CD4-positive, alpha-beta T cell (primary cell): ENCODE measurements around the gene PHETA2. TPM values are rescaled to one million over a fixed set of nuclear protein-coding genes. Genes with fewer than 3 reads are reported as not detected.

Experiments
- ATAC-seq: fragments of 200-7000 bp; cut with Tn5 transposase; one replicate; pipeline ENCODE4 v1.10.0; 2022; ENCODE audit warnings: mild to moderate bottlenecking; ENCODE audit not compliant: poor library complexity
- CTCF ChIA-PET: fragments of 350-600 bp; sonication (Branson Sonifier 250); formaldehyde crosslinking; loops from one replicate; lab custom pipeline; 2021; ENCODE audit warnings: antibody characterized with exemption, inconsistent platforms; lab: Charles Lee
- POLR2A ChIA-PET: fragments of 350-600 bp; sonication (Branson Sonifier 250); formaldehyde crosslinking; loops from one replicate; lab custom pipeline; 2021; ENCODE audit warnings: antibody characterized with exemption, inconsistent platforms; lab: Charles Lee
- DNase-seq, 14 experiments: peaks; one replicate each; pipeline ENCODE4 v3.0.0-alpha.2; 2013 to 2020; ENCODE audit warnings: mixed read lengths in 2 of 14
- H3K27ac ChIP-seq, 2 donors: one replicate each; pipeline versions ENCODE4 v1.5.1 to v1.7.0; 2013; ENCODE audit warnings: low read length in 2 of 2, low read depth in 1 of 2, mild to moderate bottlenecking in 1 of 2
- H3K27me3 ChIP-seq, 2 experiments: 1 replicate in 1 of 2; 2 replicates in 1 of 2; pipeline versions ENCODE4 v1.6.1 to v1.7.0; 2013; ENCODE audit warnings: low read length in 2 of 2, control low read depth in 1 of 2, mild to moderate bottlenecking in 1 of 2, moderate library complexity in 1 of 2; ENCODE audit not compliant: insufficient read depth in 2 of 2, control insufficient read depth in 1 of 2
- H3K36me3 ChIP-seq: one replicate; pipeline ENCODE4 v1.6.1; 2013; ENCODE audit warnings: low read length, control low read depth; ENCODE audit not compliant: insufficient read depth
- H3K4me1 ChIP-seq: one replicate; pipeline ENCODE4 v1.6.1; 2013; ENCODE audit warnings: low read length, control low read depth; ENCODE audit not compliant: insufficient read depth
- H3K4me3 ChIP-seq: one replicate; pipeline ENCODE4 v1.5.1; 2013; ENCODE audit warnings: mild to moderate bottlenecking, low read length, moderate library complexity
- H3K9me3 ChIP-seq, 2 experiments: 1 replicate in 1 of 2; 2 replicates in 1 of 2; pipeline versions ENCODE4 v1.6.1 to v1.7.0; 2013; ENCODE audit warnings: low read length in 2 of 2, mild to moderate bottlenecking in 2 of 2, control low read depth in 1 of 2, moderate library complexity in 1 of 2; ENCODE audit not compliant: control insufficient read depth in 1 of 2, insufficient read depth in 1 of 2
- H3K27ac Mint-ChIP-seq: one replicate; pipeline ENCODE4 v1.8.0; 2020; ENCODE audit warnings: mixed read lengths
- H3K27me3 Mint-ChIP-seq: one replicate; pipeline ENCODE4 v1.8.0; 2021; ENCODE audit warnings: mixed read lengths
- H3K36me3 Mint-ChIP-seq: one replicate; pipeline ENCODE4 v1.8.0; 2021; ENCODE audit warnings: low read depth, mixed read lengths
- H3K4me1 Mint-ChIP-seq: one replicate; pipeline ENCODE4 v1.8.0; 2021; ENCODE audit warnings: low read depth, mixed read lengths
- H3K4me3 Mint-ChIP-seq: one replicate; pipeline ENCODE4 v1.8.0; 2020; ENCODE audit warnings: mild to moderate bottlenecking, mixed read lengths
- H3K9me3 Mint-ChIP-seq: one replicate; pipeline ENCODE4 v1.8.0; 2020; ENCODE audit warnings: mixed read lengths
- CTCF ChIP-seq: fragments of 200-600 bp; IDR thresholded peaks from one replicate; pipeline ENCODE4 v1.8.0; 2022; ENCODE audit warnings: antibody characterized with exemption, mild to moderate bottlenecking
- intact Hi-C, 2 experiments: fragments of 100-400 bp; cut with DNase I in 1 of 2; cut with micrococcal nuclease in 1 of 2; formaldehyde crosslinking; loops; one replicate each; pipeline versions ENCODE4 v1.15.1 to v1.9.0; 2023 to 2025; cut with DNase I, micrococcal nuclease
- total RNA-seq, 174 experiments: library from RNA in 2 of 174; stranded (reverse) in 2 of 174; gene quantifications; one replicate each; pipeline ENCODE4 v1.2.3 and lab custom pipeline; 2021 to 2026

Gene PHETA2
- total RNA-seq, 2 experiments from 2014 or later, result 0.27 to 0.42 TPM

GRCh38 chr22:42076764-42077485 is 2.9 kb downstream of the PHETA2 start:
- ChIA-PET CTCF (interaction anchor here (3.1 kb wide), 1 partner anchor 13 kb away, joined by 11 read pairs; the partner anchor contains the start of gene NDUFA6), POLR2A (no interaction called here)
- H3K4me1 Mint-ChIP-seq, result peaks cover 57% of the 10 kb centered on the region
- Histone ChIP-seq H3K4me1 (peaks cover 62% of the 10 kb centered on the region), H3K9me3 (no peaks in the 10 kb centered on the region), H3K4me3 (no peak overlapping the region), H3K36me3 (peaks cover 3% of the 10 kb centered on the region), H3K27ac (no peak overlapping the region), H3K27me3 (no peaks in the 10 kb centered on the region)
- no peak for TF ChIP-seq CTCF
- H3K9me3 Mint-ChIP-seq, result no peaks in the 10 kb centered on the region
- no peaks in the 10 kb centered on the region for H3K27me3 Mint-ChIP-seq
- peaks cover 14% of the 10 kb centered on the region for H3K36me3 Mint-ChIP-seq
- no peak overlapping the region for H3K27ac Mint-ChIP-seq
- peak overlapping the region; percentile 25 for H3K4me3 Mint-ChIP-seq
- intact Hi-C loops, result loop anchor here (5.0 to 10.0 kb wide), 3 partner anchors 365 to 538 kb away; partner anchors contain the start of gene POLDIP3 (in 1 of the 2)
- no peak for DNase-seq
- ATAC-seq, result no peak

GRCh38 chr22:42077486-42078125 is 3.6 kb downstream of the PHETA2 start:
- no peaks in the 10 kb centered on the region for H3K27me3 Mint-ChIP-seq
- Histone ChIP-seq H3K9me3 (no peaks in the 10 kb centered on the region), H3K4me1 (peaks cover 63% of the 10 kb centered on the region), H3K36me3 (peaks cover 9% of the 10 kb centered on the region), H3K27me3 (no peaks in the 10 kb centered on the region), H3K4me3 (no peak overlapping the region), H3K27ac (no peak overlapping the region)
- no peaks in the 10 kb centered on the region for H3K9me3 Mint-ChIP-seq
- peaks cover 19% of the 10 kb centered on the region for H3K36me3 Mint-ChIP-seq
- peaks cover 60% of the 10 kb centered on the region for H3K4me1 Mint-ChIP-seq
- TF ChIP-seq CTCF, result no peak
- intact Hi-C loops, result loop anchor here (5.0 to 10.0 kb wide), 3 partner anchors 365 to 537 kb away; partner anchors contain the start of gene POLDIP3 (in 1 of the 2)
- DNase-seq, result no peak
- ATAC-seq, result no peak
- ChIA-PET POLR2A (interaction anchor here (1.4 to 4.5 kb wide), 3 partner anchors 8 to 277 kb away, joined by 4 to 161 read pairs (median 43); partner anchors contain the start of genes CCDC134, NAGA and NDUFA6), CTCF (interaction anchor here (3.1 kb wide), 1 partner anchor 13 kb away, joined by 11 read pairs; the partner anchor contains the start of gene NDUFA6)
- H3K27ac Mint-ChIP-seq, result peak overlapping the region; percentile 97
- peak overlapping the region; percentile 20 for H3K4me3 Mint-ChIP-seq

- peaks cover 28% of the 10 kb centered on the region for H3K36me3 Mint-ChIP-seq
- no peaks in the 10 kb centered on the region for H3K9me3 Mint-ChIP-seq
- no peak for ATAC-seq
- no peaks in the 10 kb centered on the region for H3K9me3 ChIP-seq
- ChIA-PET POLR2A (interaction anchor here (0.7 to 4.5 kb wide), 15 partner anchors 9 to 777 kb away, joined by 3 to 161 read pairs (median 10); partner anchors contain the start of genes CCDC134, CENPM, NAGA and NDUFA6), CTCF (interaction anchor here (1.2 to 4.4 kb wide), 2 partner anchors 12 to 365 kb away, joined by 3 to 49 read pairs; partner anchors contain the start of gene NDUFA6)
- intact Hi-C loops, result loop anchor here (1.0 to 10.0 kb wide), 4 partner anchors 12 to 536 kb away; partner anchors contain the start of genes NDUFA6 (in 1 of the 2) and POLDIP3 (in 1 of the 2)
- peaks cover 20% of the 10 kb centered on the region for H3K36me3 ChIP-seq
- peak overlapping the region; percentile 93 for H3K4me3 Mint-ChIP-seq
- H3K27me3 Mint-ChIP-seq, result no peaks in the 10 kb centered on the region
- peak overlapping the region; percentile 73 for H3K4me3 ChIP-seq
- TF ChIP-seq CTCF, result no peak
- peaks cover 59% of the 10 kb centered on the region for H3K4me1 ChIP-seq
- DNase-seq, result peak in 4 of 14 experiments; percentile 8 to 31 (median 16)
- peak overlapping the region; percentile 97 for H3K27ac Mint-ChIP-seq
- H3K27me3 ChIP-seq, result no peaks in the 10 kb centered on the region
- peak overlapping the region; percentile 98 to 99 for H3K27ac ChIP-seq
- H3K4me1 Mint-ChIP-seq, result peaks cover 54% of the 10 kb centered on the region
These were observed 4.6 kb downstream of the PHETA2 start for GRCh38 chr22:42078469-42079318.
